IMR-90 (cell line): ENCODE results near the gene VRK2. TPM values are rescaled to one million over a fixed set of nuclear protein-coding genes. Genes with fewer than 3 reads are reported as not detected.

Source experiments
- ATAC-seq: fragments of 200-7000 bp; cut with Tn5 transposase; 2 replicates; pipeline ENCODE4 v1.9.1; 2020; ENCODE audit warnings: low read depth, mild to moderate bottlenecking, moderate library complexity
- BruUV-seq: library from RNA; stranded (reverse); fragments of 400-500 nt; replicated peaks from 2 replicates; lab custom pipeline; 2021; lab: Mats Ljungman, UMichigan
- CTCF ChIA-PET: fragments of 300-600 bp; formaldehyde crosslinking; extraction: SDS; loops from one replicate; lab custom pipeline; 2021; ENCODE audit warnings: antibody characterized with exemption; lab: Yijun Ruan, JAX
- POLR2A ChIA-PET: fragments of 300-600 bp; sonication (Branson Sonifier 250); formaldehyde crosslinking; loops from one replicate; lab custom pipeline; 2022; ENCODE audit warnings: antibody characterized with exemption; ENCODE audit not compliant: unreplicated experiment; lab: Charles Lee
- DNase-seq: peaks from one replicate; pipeline ENCODE4 v3.0.0; 2013
- H2AFZ ChIP-seq: replicated peaks from 2 replicates; pipeline ENCODE3; 2013; ENCODE audit warnings: low read length, mild to moderate bottlenecking; ENCODE audit not compliant: poor library complexity
- H2AK5ac ChIP-seq: 2 replicates; pipeline ENCODE4 v1.6.1; 2013; ENCODE audit warnings: low read depth, low read length, inconsistent platforms
- H2AK9ac ChIP-seq: replicated peaks from 2 replicates; pipeline ENCODE3; 2013; ENCODE audit warnings: mild to moderate bottlenecking, low read depth, low read length, moderate library complexity; ENCODE audit not compliant: poor library complexity
- H2BK120ac ChIP-seq: 2 replicates; pipeline ENCODE4 v1.6.1; 2013; ENCODE audit warnings: low read depth, low read length, inconsistent platforms
- H2BK15ac ChIP-seq: 3 replicates; pipeline ENCODE4 v1.6.1; 2013; ENCODE audit warnings: low read depth, low read length, inconsistent platforms
- H2BK20ac ChIP-seq: 2 replicates; pipeline ENCODE4 v1.6.1; 2013; ENCODE audit warnings: low read depth, mild to moderate bottlenecking, inconsistent platforms, low read length, moderate library complexity
- H2BK5ac ChIP-seq: 2 replicates; pipeline ENCODE4 v1.6.1; 2013; ENCODE audit warnings: mild to moderate bottlenecking, low read depth, low read length, inconsistent platforms; ENCODE audit not compliant: poor library complexity, severe bottlenecking
- H3K14ac ChIP-seq: replicated peaks from 2 replicates; pipeline ENCODE4 v1.6.1; 2013; ENCODE audit warnings: low read depth, low read length, inconsistent platforms
- H3K18ac ChIP-seq: 2 replicates; pipeline ENCODE4 v1.6.1; 2013; ENCODE audit warnings: low read depth, low read length, control low read depth
- H3K23ac ChIP-seq: 2 replicates; pipeline ENCODE4 v1.6.1; 2013; ENCODE audit warnings: low read depth, low read length, inconsistent platforms
- H3K27ac ChIP-seq: 2 replicates; pipeline ENCODE4 v1.5.1; 2013; ENCODE audit warnings: mild to moderate bottlenecking, control low read depth, low read length; ENCODE audit not compliant: insufficient read depth
- H3K27me3 ChIP-seq: 2 replicates; pipeline ENCODE4 v1.6.1; 2013; ENCODE audit warnings: low read length; ENCODE audit not compliant: control insufficient read depth, insufficient read depth
- H3K36me3 ChIP-seq: 2 replicates; pipeline ENCODE4 v1.6.1; 2013; ENCODE audit warnings: low read length, mixed read lengths; ENCODE audit not compliant: control insufficient read depth, insufficient read depth
- H3K4ac ChIP-seq: 2 replicates; pipeline ENCODE4 v1.6.1; 2013; ENCODE audit warnings: low read depth, low read length, inconsistent platforms
- H3K4me1 ChIP-seq: 2 replicates; pipeline ENCODE4 v1.6.1; 2013; ENCODE audit warnings: low read length, mixed read lengths; ENCODE audit not compliant: control insufficient read depth, insufficient read depth
- H3K4me2 ChIP-seq: 2 replicates; pipeline ENCODE4 v1.6.1; 2013; ENCODE audit warnings: low read depth, mild to moderate bottlenecking, control low read depth, low read length, moderate library complexity
- H3K4me3 ChIP-seq: 2 replicates; pipeline ENCODE4 v1.5.1; 2013; ENCODE audit warnings: low read depth, mild to moderate bottlenecking, control low read depth, low read length, moderate library complexity; ENCODE audit not compliant: insufficient read depth
- H3K56ac ChIP-seq: 2 replicates; pipeline ENCODE4 v1.6.1; 2013; ENCODE audit warnings: low read length, inconsistent platforms; ENCODE audit not compliant: insufficient read depth; ENCODE audit errors: extremely low read depth
- H3K79me1 ChIP-seq, 2 experiments: 2 replicates each; pipeline ENCODE4 v1.6.1; 2013; ENCODE audit warnings: low read length in 2 of 2, inconsistent platforms in 1 of 2, low read depth in 1 of 2
- H3K9ac ChIP-seq: 2 replicates; pipeline ENCODE4 v1.6.1; 2013; ENCODE audit warnings: low read depth, low read length, control low read depth
- H3K9me1 ChIP-seq: 2 replicates; pipeline ENCODE4 v1.6.1; 2013; ENCODE audit warnings: low read length, inconsistent platforms; ENCODE audit not compliant: insufficient read depth
- H3K9me3 ChIP-seq: 2 replicates; pipeline ENCODE4 v1.6.1; 2013; ENCODE audit warnings: low read length; ENCODE audit not compliant: control insufficient read depth, insufficient read depth
- H4K20me1 ChIP-seq: 2 replicates; pipeline ENCODE4 v1.6.1; 2013; ENCODE audit warnings: low read length, inconsistent platforms; ENCODE audit not compliant: insufficient read depth
- H4K5ac ChIP-seq: 2 replicates; pipeline ENCODE4 v1.6.1; 2013; ENCODE audit warnings: mild to moderate bottlenecking, low read depth, low read length, control low read depth
- H4K8ac ChIP-seq, 2 experiments: 2 replicates each; pipeline ENCODE4 v1.6.1; 2013; ENCODE audit warnings: low read depth in 2 of 2, low read length in 2 of 2, control low read depth in 1 of 2, inconsistent platforms in 1 of 2
- H4K91ac ChIP-seq: 2 replicates; pipeline ENCODE4 v1.6.1; 2013; ENCODE audit warnings: low read depth, low read length, inconsistent platforms; ENCODE audit not compliant: insufficient read depth
- BHLHE40 ChIP-seq: fragments of 150-350 bp; IDR thresholded peaks from 2 replicates; pipeline ENCODE4 v1.6.1; 2016; ENCODE audit warnings: mild to moderate bottlenecking, low read depth, low read length
- CEBPB ChIP-seq: IDR thresholded peaks from 2 replicates; pipeline ENCODE4 v1.6.1; 2012; ENCODE audit warnings: low read depth, low read length, improper control_type of control experiment
- CHD1 ChIP-seq: IDR thresholded peaks from 2 replicates; pipeline ENCODE4 v1.6.1; 2012; ENCODE audit warnings: low read depth, low read length, improper control_type of control experiment
- FOS ChIP-seq: fragments of 150-350 bp; IDR thresholded peaks from 2 replicates; pipeline ENCODE4 v1.6.1; 2016; ENCODE audit warnings: low read depth, low read length
- MAFK ChIP-seq: IDR thresholded peaks from 2 replicates; pipeline ENCODE4 v1.6.1; 2012; ENCODE audit warnings: low read depth, low read length, improper control_type of control experiment
- MAZ ChIP-seq: IDR thresholded peaks from 2 replicates; pipeline ENCODE4 v1.6.1; 2012; ENCODE audit warnings: low read depth, mild to moderate bottlenecking, low read length, improper control_type of control experiment, moderate library complexity, borderline replicate concordance
- MXI1 ChIP-seq: IDR thresholded peaks from 2 replicates; pipeline ENCODE4 v1.6.1; 2012; ENCODE audit warnings: low read depth, mild to moderate bottlenecking, low read length, moderate library complexity, borderline replicate concordance
- NFE2L2 ChIP-seq: fragments of 150-350 bp; IDR thresholded peaks from 2 replicates; pipeline ENCODE4 v1.6.1; 2016; ENCODE audit warnings: low read depth, mild to moderate bottlenecking, low read length
- POLR2A ChIP-seq: IDR thresholded peaks from 2 replicates; pipeline ENCODE4 v1.6.1; 2012; ENCODE audit warnings: mild to moderate bottlenecking, low read depth, low read length
- RAD21 ChIP-seq: IDR thresholded peaks from 2 replicates; pipeline ENCODE4 v1.6.1; 2012; ENCODE audit warnings: low read length, improper control_type of control experiment
- RCOR1 ChIP-seq: IDR thresholded peaks from 2 replicates; pipeline ENCODE4 v1.6.1; 2012; ENCODE audit warnings: mild to moderate bottlenecking, low read length, improper control_type of control experiment; ENCODE audit not compliant: insufficient replicate concordance
- RFX5 ChIP-seq: IDR thresholded peaks from 2 replicates; pipeline ENCODE4 v1.8.0; 2012; ENCODE audit warnings: low read depth, mild to moderate bottlenecking, low read length, moderate library complexity
- SMC3 ChIP-seq: fragments of 150-350 bp; IDR thresholded peaks from 2 replicates; pipeline ENCODE4 v1.6.1; 2016; ENCODE audit warnings: low read depth, mild to moderate bottlenecking, antibody characterized with exemption, low read length, moderate library complexity
- WGBS, 2 experiments: methylation state at CpG; one replicate each; pipeline versions ENCODE4 v1.1.5 to v1.1.7; 2013; ENCODE audit warnings: missing lambda C conversion rate in 2 of 2; ENCODE audit not compliant: insufficient read length in 1 of 2; ENCODE audit errors: extremely low coverage in 2 of 2; 5-methylcytosine and 5-hydroxymethylcytosine counted together
- dilution Hi-C: fragments of 300-500 bp; cut with HindIII; formaldehyde crosslinking; loops from one replicate; pipeline ENCODE4 v1.14.3; 2018; ENCODE audit warnings: low sequenced_read_pairs; ENCODE audit not compliant: unreplicated experiment
- in situ Hi-C: fragments of 300-500 bp; cut with MboI; formaldehyde crosslinking; loops from 3 replicates; pipeline ENCODE4 v1.14.3; 2019; ENCODE audit warnings: low sequenced_read_pairs, inconsistent platforms, mixed read lengths
- intact Hi-C: fragments of 100-400 bp; cut with micrococcal nuclease; formaldehyde crosslinking; loops from 2 replicates; pipeline ENCODE4 v1.10.0; 2022
- polyA plus RNA-seq, 3 experiments: library from polyadenylated mRNA; depleted of rRNA; stranded (reverse); fragments of >200 nt; gene quantifications; 2 replicates each; pipeline ENCODE4 v1.2.3, GENCODE V29; 2012; ENCODE audit warnings: low replicate concordance in 1 of 3
- total RNA-seq: library from RNA; depleted of rRNA; stranded (reverse); fragments of >200 nt; gene quantifications from 2 replicates; pipeline ENCODE4 v1.2.3, GENCODE V29; 2012
- TF ChIP-seq, protein P1 (sequence below): conservative IDR thresholded peaks from 2 replicates; pipeline ENCODE4 v1.5.1; 2012; ENCODE audit warnings: mild to moderate bottlenecking, low read depth, low read length, improper control_type of control experiment
- TF ChIP-seq, protein P2 (sequence below): fragments of 150-350 bp; IDR thresholded peaks from 2 replicates; pipeline ENCODE4 v1.6.1; 2017; ENCODE audit warnings: mild to moderate bottlenecking, antibody characterized with exemption, low read length, low read depth
- TF ChIP-seq, protein P3 (sequence below): fragments of 150-350 bp; IDR thresholded peaks from 2 replicates; pipeline ENCODE4 v1.6.1; 2016; ENCODE audit warnings: low read depth, mild to moderate bottlenecking, low read length, moderate library complexity, borderline replicate concordance

Gene VRK2
- total and polyA plus RNA-seq, 2 of the 4 experiments (the other 2 are of a cell fraction): 12.2 to 22.8 TPM

DNA sequence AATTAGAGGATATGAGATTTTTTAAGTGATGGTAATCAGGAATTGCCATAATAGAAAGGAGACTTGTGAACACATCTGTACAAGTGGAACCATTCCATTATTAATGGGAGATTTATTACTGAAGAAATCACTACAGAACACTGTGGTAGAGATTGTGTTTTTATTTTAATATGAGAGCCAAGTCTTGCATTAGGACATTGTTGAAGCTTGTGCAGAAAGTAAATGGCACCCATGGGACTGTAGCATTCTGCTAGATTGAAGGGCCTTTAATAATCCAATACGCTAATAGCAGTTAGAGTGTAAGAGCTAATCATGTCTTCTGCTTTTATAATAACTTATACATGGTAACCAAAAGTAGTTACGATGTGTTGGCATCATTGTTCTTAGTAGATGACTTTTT, 83.6 kb downstream of the VRK2 start:
- DNase-seq: no peak
- Histone ChIP-seq H3K18ac (no peak overlapping the region), H3K9me3 (no peaks in the 10 kb centered on the region), H3K14ac (no peak overlapping the region), H3K4me3 (no peak overlapping the region), H3K23ac (no peak overlapping the region), H3K9me1 (no peaks in the 10 kb centered on the region), H2BK120ac (no peak overlapping the region), H4K8ac (no peak overlapping the region), H2BK15ac (no peak overlapping the region), H3K27me3 (no peaks in the 10 kb centered on the region), H3K4me1 (peaks cover 6% of the 10 kb centered on the region), H2BK5ac (no peak overlapping the region), H2AK5ac (no peak overlapping the region), H2AFZ (no peak overlapping the region), H4K91ac (no peak overlapping the region), H4K20me1 (no peaks in the 10 kb centered on the region), H3K27ac (no peak overlapping the region), H3K36me3 (peaks cover 2% of the 10 kb centered on the region; the same call in 1 of the 2 replicates), H4K5ac (no peak overlapping the region), H3K56ac (no peak overlapping the region), H2AK9ac (no peak overlapping the region), H3K79me1 (peaks cover 0 to 6% of the 10 kb centered on the region in 2 experiments; a peak in 1 of 4 replicates), H3K9ac (no peak overlapping the region), H3K4ac (no peak overlapping the region), H2BK20ac (no peak overlapping the region), H3K4me2 (no peak overlapping the region)
- POLR2A ChIA-PET: no interaction called here
- WGBS, 2 experiments: no CpG with 5 or more reads among the region's 2 CpGs
- TF ChIP-seq MAFK (no peak), MAZ (no peak), MXI1 (no peak), SMC3 (no peak), RCOR1 (no peak), FOS (no peak), RAD21 (no peak), CEBPB (no peak), RFX5 (no peak), POLR2A (no peak), BHLHE40 (no peak), CHD1 (no peak), NFE2L2 (no peak)
- TF ChIP-seq, protein P1, sequence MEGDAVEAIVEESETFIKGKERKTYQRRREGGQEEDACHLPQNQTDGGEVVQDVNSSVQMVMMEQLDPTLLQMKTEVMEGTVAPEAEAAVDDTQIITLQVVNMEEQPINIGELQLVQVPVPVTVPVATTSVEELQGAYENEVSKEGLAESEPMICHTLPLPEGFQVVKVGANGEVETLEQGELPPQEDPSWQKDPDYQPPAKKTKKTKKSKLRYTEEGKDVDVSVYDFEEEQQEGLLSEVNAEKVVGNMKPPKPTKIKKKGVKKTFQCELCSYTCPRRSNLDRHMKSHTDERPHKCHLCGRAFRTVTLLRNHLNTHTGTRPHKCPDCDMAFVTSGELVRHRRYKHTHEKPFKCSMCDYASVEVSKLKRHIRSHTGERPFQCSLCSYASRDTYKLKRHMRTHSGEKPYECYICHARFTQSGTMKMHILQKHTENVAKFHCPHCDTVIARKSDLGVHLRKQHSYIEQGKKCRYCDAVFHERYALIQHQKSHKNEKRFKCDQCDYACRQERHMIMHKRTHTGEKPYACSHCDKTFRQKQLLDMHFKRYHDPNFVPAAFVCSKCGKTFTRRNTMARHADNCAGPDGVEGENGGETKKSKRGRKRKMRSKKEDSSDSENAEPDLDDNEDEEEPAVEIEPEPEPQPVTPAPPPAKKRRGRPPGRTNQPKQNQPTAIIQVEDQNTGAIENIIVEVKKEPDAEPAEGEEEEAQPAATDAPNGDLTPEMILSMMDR: no peak
- TF ChIP-seq, protein P2, sequence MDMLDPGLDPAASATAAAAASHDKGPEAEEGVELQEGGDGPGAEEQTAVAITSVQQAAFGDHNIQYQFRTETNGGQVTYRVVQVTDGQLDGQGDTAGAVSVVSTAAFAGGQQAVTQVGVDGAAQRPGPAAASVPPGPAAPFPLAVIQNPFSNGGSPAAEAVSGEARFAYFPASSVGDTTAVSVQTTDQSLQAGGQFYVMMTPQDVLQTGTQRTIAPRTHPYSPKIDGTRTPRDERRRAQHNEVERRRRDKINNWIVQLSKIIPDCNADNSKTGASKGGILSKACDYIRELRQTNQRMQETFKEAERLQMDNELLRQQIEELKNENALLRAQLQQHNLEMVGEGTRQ: no peak
- TF ChIP-seq, protein P3, sequence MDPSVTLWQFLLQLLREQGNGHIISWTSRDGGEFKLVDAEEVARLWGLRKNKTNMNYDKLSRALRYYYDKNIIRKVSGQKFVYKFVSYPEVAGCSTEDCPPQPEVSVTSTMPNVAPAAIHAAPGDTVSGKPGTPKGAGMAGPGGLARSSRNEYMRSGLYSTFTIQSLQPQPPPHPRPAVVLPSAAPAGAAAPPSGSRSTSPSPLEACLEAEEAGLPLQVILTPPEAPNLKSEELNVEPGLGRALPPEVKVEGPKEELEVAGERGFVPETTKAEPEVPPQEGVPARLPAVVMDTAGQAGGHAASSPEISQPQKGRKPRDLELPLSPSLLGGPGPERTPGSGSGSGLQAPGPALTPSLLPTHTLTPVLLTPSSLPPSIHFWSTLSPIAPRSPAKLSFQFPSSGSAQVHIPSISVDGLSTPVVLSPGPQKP: no peak
- dilution Hi-C loops (no loop called here), intact Hi-C loops (loop anchor here (5.0 kb wide), 1 partner anchor 368 kb away; no protein-coding TSS in a partner anchor), in situ Hi-C loops (loop anchor here (25.0 kb wide), 1 partner anchor 307 kb away; no protein-coding TSS in a partner anchor)
- no TSS peak for BruUV-seq
- CTCF ChIA-PET: no interaction called here
- no peak for ATAC-seq
